Type B pancreatic cell (in vitro differentiated cells): ENCODE data around the gene TMEM132E. TPM values are rescaled to one million over a fixed set of nuclear protein-coding genes. Genes with fewer than 3 reads are reported as not detected.

Experiments
- DNase-seq: peaks from one replicate; pipeline ENCODE4 v3.0.0; 2021; ENCODE audit warnings: mixed read lengths; ENCODE audit not compliant: unreplicated experiment; ENCODE audit errors: extremely low spot score
- H3K27ac Mint-ChIP-seq: 2 replicates; pipeline ENCODE4 v1.8.0; 2021; ENCODE audit warnings: mild to moderate bottlenecking, mixed read lengths
- H3K27me3 Mint-ChIP-seq: 2 replicates; pipeline ENCODE4 v1.8.0; 2021; ENCODE audit warnings: mixed read lengths
- H3K36me3 Mint-ChIP-seq: 2 replicates; pipeline ENCODE4 v1.8.0; 2021; ENCODE audit warnings: mixed read lengths
- H3K4me1 Mint-ChIP-seq: one replicate; pipeline ENCODE4 v1.8.0; 2021; ENCODE audit warnings: mixed read lengths; ENCODE audit not compliant: unreplicated experiment
- H3K4me3 Mint-ChIP-seq: 2 replicates; pipeline ENCODE4 v1.8.0; 2021; ENCODE audit warnings: mild to moderate bottlenecking, mixed read lengths
- H3K9me3 Mint-ChIP-seq: 2 replicates; pipeline ENCODE4 v1.8.0; 2021; ENCODE audit warnings: mixed read lengths
- total RNA-seq: library from RNA; stranded (reverse); gene quantifications from 2 replicates; pipeline ENCODE4 v1.2.1, GENCODE V29; 2021; ENCODE audit warnings: low replicate concordance
- TF ChIP-seq, protein P1 (sequence below): fragments of 200-600 bp; sonication (generic); conservative IDR thresholded peaks from 2 replicates; pipeline ENCODE4 v1.5.0; 2021; ENCODE audit warnings: antibody characterized with exemption, mild to moderate bottlenecking

TMEM132E gene
- total RNA-seq, 1 donor from 2014 or later: 0.92 TPM

DNA sequence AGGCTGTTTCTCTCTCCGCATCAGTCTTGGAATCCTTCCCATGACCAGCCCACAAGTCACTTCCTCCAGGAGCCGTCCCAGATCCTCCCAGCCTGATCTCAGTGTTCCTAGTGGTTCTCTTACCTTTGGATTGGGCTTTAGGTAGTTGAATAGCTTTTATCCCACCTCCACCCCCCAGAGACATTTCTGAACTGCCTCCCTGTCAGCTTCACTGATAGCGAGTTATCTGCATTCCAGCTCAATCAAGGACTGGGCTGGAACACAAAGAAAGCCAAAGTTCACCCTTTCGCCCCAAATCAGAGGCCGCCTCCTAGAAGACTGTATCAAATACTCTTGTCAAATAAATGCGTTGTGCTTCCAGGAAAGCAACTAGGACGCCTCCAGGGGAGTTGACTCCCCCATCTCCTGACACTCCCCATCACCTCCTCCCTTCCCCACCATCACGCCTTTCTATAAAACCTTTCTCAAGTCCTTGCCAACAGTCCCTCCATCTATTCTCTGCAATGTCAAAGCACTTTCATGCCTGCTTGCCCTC is 72.7 kb downstream of the TMEM132E start:
- Mint-ChIP-seq H3K4me1 (no peaks in the 10 kb centered on the region), H3K27me3 (peaks cover 49% of the 10 kb centered on the region), H3K9me3 (no peaks in the 10 kb centered on the region), H3K4me3 (no peak overlapping the region), H3K27ac (no peak overlapping the region), H3K36me3 (no peaks in the 10 kb centered on the region)
- TF ChIP-seq, protein P1, sequence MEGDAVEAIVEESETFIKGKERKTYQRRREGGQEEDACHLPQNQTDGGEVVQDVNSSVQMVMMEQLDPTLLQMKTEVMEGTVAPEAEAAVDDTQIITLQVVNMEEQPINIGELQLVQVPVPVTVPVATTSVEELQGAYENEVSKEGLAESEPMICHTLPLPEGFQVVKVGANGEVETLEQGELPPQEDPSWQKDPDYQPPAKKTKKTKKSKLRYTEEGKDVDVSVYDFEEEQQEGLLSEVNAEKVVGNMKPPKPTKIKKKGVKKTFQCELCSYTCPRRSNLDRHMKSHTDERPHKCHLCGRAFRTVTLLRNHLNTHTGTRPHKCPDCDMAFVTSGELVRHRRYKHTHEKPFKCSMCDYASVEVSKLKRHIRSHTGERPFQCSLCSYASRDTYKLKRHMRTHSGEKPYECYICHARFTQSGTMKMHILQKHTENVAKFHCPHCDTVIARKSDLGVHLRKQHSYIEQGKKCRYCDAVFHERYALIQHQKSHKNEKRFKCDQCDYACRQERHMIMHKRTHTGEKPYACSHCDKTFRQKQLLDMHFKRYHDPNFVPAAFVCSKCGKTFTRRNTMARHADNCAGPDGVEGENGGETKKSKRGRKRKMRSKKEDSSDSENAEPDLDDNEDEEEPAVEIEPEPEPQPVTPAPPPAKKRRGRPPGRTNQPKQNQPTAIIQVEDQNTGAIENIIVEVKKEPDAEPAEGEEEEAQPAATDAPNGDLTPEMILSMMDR: no peak
- no peak for DNase-seq

DNA sequence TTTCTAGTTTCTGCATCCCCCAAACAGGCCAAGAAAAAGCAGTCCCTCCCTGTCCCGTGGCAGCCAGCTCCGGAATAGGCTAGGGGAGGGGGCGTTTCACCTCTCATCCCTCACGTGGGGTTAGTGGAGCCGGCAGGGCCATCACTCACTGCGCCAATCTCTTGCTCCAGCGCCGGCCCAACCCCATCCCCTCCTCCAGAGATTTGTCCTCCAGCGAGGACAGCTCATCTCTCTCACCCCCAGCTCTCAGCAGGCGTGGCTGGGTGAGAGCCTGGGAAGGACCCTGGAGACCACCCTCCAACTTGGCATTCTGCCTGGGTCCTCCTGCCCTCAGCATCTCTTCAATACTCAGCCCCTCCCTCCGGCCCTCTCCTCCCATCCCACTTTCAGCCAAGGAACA is 74.1 kb downstream of the TMEM132E start:
- H3K4me3 Mint-ChIP-seq: no peak overlapping the region

DNA sequence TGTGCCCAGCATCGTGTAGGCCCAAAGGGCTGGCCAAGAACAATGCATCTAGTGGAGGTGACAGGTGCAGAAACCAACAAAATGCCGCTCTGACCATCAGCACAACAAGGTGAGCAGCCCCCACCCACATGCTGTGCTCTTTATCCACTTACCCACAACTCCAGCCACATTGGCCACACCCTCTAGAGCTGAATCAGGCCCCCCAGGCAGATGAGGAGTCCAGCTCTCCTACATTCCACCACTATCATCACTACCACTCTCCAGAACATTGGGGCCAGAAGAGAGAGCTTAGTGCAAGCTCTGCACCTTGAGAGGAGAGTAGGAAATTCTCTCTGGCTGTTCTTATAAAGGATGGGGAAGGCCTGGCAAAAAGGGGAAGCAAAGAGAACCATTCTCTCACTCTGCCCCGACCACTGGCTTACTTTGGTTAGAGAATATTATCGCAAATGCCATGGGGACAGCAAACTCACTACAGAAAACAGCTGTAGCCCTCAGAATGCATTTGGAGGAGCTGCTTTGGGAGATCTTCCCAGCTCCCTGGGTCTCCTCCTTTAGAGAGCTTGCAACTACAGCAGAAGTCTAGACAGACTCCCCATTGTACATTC is 75.0 kb downstream of the TMEM132E start:
- Mint-ChIP-seq H3K36me3 (no peaks in the 10 kb centered on the region), H3K27me3 (peaks cover 54% of the 10 kb centered on the region), H3K9me3 (no peaks in the 10 kb centered on the region), H3K4me3 (no peak overlapping the region), H3K27ac (no peak overlapping the region), H3K4me1 (no peaks in the 10 kb centered on the region)
- TF ChIP-seq, protein P1: no peak
- no peak for DNase-seq

More for the DNA sequence above, 74.1 kb downstream of the TMEM132E start:
- H3K9me3 Mint-ChIP-seq: no peaks in the 10 kb centered on the region
- TF ChIP-seq, protein P1: no peak
- no peaks in the 10 kb centered on the region for H3K36me3 Mint-ChIP-seq
- no peak overlapping the region for H3K27ac Mint-ChIP-seq
- no peaks in the 10 kb centered on the region for H3K4me1 Mint-ChIP-seq
- no peak for DNase-seq
- peaks cover 52% of the 10 kb centered on the region for H3K27me3 Mint-ChIP-seq

DNA sequence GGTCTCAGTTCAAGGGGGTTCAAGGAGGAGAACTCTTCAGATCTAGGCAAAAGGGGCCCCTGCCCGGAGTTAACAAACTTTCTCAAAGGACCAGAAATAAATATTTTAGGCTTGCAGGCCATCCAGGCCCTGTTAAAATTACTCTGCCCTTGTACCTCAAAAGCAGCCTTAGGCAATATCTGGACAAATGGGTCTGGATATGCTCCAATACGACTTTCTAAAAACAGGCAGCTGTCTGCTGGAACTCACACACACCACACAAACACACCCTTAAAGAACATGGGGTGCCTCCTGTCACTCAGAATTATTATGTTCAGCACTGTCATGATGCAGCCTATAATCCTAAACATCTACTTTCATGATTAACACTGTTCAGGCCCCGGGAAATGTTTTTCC is 75.5 kb downstream of the TMEM132E start:
- H3K27me3 Mint-ChIP-seq: peaks cover 56% of the 10 kb centered on the region
- no peaks in the 10 kb centered on the region for H3K4me1 Mint-ChIP-seq
- H3K9me3 Mint-ChIP-seq: no peaks in the 10 kb centered on the region
- no peak overlapping the region for H3K27ac Mint-ChIP-seq
- H3K36me3 Mint-ChIP-seq: no peaks in the 10 kb centered on the region
- no peak overlapping the region for H3K4me3 Mint-ChIP-seq
- DNase-seq: no peak
- TF ChIP-seq, protein P1: no peak

DNA sequence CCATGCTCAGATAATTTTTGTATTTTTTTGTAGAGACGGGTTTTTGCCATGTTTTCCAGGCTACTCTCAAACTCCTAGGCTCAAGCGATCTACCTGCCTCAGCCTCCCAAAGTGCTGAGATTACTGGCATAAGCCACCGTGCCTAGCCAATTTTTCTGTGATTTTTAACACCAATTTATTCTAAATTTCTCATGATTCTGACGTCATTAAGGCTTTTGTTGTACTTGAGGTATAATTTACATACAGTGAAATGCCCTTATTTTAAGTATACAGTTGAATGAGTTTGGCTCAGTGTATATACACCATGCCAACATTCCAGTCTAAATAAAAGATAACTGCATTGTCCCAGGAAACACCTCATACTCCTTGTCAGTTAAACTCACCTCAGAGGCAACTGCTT is 77.4 kb downstream of the TMEM132E start:
- Mint-ChIP-seq H3K4me3 (no peak overlapping the region), H3K27ac (no peak overlapping the region), H3K9me3 (no peaks in the 10 kb centered on the region), H3K36me3 (no peaks in the 10 kb centered on the region), H3K4me1 (no peaks in the 10 kb centered on the region), H3K27me3 (peaks cover 55% of the 10 kb centered on the region)
- DNase-seq: no peak
- TF ChIP-seq, protein P1: no peak
